Ishikawa (cell line): ENCODE results near the gene COPZ1.

ENCODE experiments used
- CEBPB ChIP-seq: IDR thresholded peaks from 2 replicates; pipeline ENCODE4 v1.6.1; 2012
- CREB1 ChIP-seq: IDR thresholded peaks from 2 replicates; pipeline ENCODE4 v1.6.1; 2012; ENCODE audit warnings: low read depth
- EGR1 ChIP-seq: IDR thresholded peaks from 2 replicates; pipeline ENCODE4 v1.6.1; 2012
- EP300 ChIP-seq: IDR thresholded peaks from 2 replicates; pipeline ENCODE4 v1.6.1; 2012; ENCODE audit warnings: borderline replicate concordance
- FOXM1 ChIP-seq: IDR thresholded peaks from 2 replicates; pipeline ENCODE4 v1.6.1; 2012; ENCODE audit warnings: low read depth, borderline replicate concordance
- NFIC ChIP-seq: IDR thresholded peaks from 2 replicates; pipeline ENCODE4 v1.6.1; 2012
- RAD21 ChIP-seq: IDR thresholded peaks from 2 replicates; pipeline ENCODE4 v1.6.1; 2012; ENCODE audit warnings: low read depth
- TAF1 ChIP-seq: IDR thresholded peaks from 2 replicates; pipeline ENCODE4 v1.6.1; 2012; ENCODE audit warnings: low read depth, mild to moderate bottlenecking
- TCF12 ChIP-seq: IDR thresholded peaks from 2 replicates; pipeline ENCODE4 v1.6.1; 2012; ENCODE audit warnings: low read depth
- TEAD4 ChIP-seq: IDR thresholded peaks from 2 replicates; pipeline ENCODE4 v1.6.1; 2012
- YY1 ChIP-seq: IDR thresholded peaks from 2 replicates; pipeline ENCODE4 v1.6.1; 2012; ENCODE audit warnings: low read depth
- ZBTB7A ChIP-seq: IDR thresholded peaks from 2 replicates; pipeline ENCODE4 v1.6.1; 2012; ENCODE audit warnings: low read depth
- TF ChIP-seq, protein P1 (sequence below): IDR thresholded peaks from 2 replicates; pipeline ENCODE4 v1.6.1; 2012; ENCODE audit warnings: low read depth, mild to moderate bottlenecking
- TF ChIP-seq, protein P2 (sequence below): IDR thresholded peaks from 2 replicates; pipeline ENCODE4 v1.6.1; 2012
- TF ChIP-seq, protein P3 (sequence below): IDR thresholded peaks from 2 replicates; pipeline ENCODE4 v1.6.1; 2012

COPZ1 gene

DNA sequence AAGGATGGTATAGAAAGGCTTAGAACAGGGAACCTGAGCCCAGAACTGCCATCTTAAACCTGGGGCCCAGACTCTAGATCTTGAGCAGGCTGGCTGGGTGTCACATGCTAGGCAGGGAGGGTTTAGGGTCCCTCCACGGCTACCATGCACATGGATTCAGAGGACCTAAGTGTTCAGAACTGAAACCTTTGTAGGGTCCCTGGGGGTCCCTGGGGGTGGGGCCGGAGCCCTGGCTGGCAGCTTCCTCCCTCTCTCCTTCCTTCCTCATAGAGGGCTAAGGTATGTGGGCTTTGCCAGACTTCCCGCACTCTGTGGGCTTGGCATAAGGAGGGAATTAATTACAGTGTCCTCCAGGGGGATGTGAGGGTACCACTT is 64.2 kb downstream of the COPZ1 start:
- TF ChIP-seq, protein P1, sequence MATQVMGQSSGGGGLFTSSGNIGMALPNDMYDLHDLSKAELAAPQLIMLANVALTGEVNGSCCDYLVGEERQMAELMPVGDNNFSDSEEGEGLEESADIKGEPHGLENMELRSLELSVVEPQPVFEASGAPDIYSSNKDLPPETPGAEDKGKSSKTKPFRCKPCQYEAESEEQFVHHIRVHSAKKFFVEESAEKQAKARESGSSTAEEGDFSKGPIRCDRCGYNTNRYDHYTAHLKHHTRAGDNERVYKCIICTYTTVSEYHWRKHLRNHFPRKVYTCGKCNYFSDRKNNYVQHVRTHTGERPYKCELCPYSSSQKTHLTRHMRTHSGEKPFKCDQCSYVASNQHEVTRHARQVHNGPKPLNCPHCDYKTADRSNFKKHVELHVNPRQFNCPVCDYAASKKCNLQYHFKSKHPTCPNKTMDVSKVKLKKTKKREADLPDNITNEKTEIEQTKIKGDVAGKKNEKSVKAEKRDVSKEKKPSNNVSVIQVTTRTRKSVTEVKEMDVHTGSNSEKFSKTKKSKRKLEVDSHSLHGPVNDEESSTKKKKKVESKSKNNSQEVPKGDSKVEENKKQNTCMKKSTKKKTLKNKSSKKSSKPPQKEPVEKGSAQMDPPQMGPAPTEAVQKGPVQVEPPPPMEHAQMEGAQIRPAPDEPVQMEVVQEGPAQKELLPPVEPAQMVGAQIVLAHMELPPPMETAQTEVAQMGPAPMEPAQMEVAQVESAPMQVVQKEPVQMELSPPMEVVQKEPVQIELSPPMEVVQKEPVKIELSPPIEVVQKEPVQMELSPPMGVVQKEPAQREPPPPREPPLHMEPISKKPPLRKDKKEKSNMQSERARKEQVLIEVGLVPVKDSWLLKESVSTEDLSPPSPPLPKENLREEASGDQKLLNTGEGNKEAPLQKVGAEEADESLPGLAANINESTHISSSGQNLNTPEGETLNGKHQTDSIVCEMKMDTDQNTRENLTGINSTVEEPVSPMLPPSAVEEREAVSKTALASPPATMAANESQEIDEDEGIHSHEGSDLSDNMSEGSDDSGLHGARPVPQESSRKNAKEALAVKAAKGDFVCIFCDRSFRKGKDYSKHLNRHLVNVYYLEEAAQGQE: no peak
- no peak for TF ChIP-seq EP300

DNA sequence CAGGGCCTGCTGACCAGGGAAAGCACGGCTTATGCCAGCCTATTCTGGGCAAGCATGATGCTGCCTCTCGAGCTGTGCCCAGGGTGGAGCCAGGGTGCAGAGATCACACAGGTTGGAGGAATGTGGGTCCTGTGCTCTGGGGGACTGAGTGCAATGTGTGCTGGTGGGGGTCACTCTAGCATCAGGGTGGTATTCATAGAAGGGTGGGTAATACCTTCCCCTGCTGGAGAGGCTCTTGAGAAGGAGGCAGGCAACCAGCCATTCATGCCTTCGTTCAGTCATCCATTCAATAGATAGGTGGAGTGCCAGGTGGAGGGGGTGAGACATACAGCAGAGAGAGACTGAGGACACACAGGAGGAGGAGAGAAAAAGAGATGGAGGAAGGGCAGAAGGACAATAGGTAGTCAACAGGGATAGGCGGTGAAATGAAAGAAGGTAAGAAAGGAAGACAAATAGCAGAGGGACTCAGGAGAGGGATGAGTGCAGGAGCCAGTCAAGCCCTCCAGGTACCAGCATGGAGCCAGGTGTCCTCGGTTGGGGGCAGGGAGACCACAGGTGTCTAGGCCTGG is 64.8 kb downstream of the COPZ1 start:
- TF ChIP-seq YY1 (no peak), CEBPB (no peak), ZBTB7A (no peak), TEAD4 (no peak), EGR1 (no peak), TAF1 (no peak), FOXM1 (no peak), NFIC (no peak), EP300 (no peak), RAD21 (no peak), TCF12 (no peak), CREB1 (no peak)
- TF ChIP-seq, protein P2, sequence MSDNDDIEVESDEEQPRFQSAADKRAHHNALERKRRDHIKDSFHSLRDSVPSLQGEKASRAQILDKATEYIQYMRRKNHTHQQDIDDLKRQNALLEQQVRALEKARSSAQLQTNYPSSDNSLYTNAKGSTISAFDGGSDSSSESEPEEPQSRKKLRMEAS: no peak
- TF ChIP-seq, protein P3, sequence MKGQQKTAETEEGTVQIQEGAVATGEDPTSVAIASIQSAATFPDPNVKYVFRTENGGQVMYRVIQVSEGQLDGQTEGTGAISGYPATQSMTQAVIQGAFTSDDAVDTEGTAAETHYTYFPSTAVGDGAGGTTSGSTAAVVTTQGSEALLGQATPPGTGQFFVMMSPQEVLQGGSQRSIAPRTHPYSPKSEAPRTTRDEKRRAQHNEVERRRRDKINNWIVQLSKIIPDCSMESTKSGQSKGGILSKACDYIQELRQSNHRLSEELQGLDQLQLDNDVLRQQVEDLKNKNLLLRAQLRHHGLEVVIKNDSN: no peak
- TF ChIP-seq, protein P1: no peak

DNA sequence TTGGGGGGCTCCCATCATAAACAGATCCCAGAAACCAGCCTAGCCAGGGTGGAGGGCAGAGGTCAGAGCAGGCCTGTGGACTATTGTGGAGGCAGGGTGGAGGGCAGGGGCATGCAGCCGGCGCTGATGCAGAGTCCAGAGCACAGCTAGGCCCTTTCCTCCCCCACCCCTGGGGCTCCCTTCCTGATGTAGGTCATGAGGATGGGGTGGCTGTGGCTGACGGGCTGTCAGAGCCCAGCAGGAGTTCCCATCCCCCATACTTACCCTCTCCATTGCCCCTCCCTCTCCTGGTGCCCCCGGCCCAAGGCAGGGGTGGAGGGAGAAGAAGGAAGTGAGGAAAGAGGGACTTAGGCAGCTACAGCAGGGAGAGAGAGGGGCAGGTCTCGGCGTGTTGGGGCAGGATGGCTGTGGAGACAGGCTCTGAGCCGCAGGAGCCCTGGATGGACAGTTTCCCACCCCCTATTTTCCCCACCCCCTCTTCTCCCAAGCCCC is 65.3 kb downstream of the COPZ1 start:
- TF ChIP-seq TAF1: no peak
- TF ChIP-seq, protein P2: no peak
- TF ChIP-seq, protein P1: no peak
- TF ChIP-seq NFIC: no peak
- TF ChIP-seq EGR1: no peak
- TF ChIP-seq ZBTB7A: no peak
- TF ChIP-seq, protein P3: no peak

DNA sequence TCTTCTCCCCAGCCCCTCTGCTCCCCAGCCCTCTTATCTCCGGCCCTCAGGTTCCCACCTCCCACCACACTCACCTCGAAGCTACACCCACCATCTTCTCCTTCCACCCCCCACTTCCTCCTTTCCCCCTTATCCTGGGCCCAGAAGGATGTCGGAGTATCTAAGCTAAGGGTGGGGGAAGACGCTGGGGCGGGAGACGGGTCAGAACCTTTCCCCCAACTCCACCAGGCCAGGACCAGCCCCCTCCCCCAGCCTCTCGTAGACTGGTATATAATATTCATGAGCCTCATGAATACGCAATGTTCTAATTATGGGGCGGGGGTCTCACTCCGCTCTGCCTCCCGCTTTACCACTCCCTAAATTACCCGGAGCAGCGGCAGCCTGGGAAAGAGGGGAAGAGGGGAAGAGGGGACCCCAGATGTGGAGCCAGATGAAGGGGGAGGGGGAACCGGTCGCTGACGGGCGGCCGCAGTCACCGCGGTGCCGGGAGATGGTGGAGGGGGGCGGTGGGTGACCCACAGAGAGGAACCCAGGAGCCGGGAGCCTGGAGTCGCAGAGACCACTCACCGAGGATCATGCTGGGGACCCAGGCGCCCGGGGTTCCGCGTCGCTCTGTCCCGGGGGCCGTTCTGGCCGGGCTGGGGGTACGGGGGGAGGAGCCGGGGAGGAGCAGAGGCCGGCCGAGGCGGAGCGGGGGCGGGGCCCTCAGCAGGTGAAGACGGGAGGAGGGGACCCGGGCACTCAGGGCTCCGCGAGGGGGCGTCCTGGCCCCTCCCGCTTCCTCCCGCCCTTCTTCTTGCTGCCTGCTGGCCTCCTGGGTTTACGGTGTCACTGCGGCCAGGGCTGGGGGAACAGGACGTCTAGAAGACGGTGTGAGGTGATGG is 66.0 kb downstream of the COPZ1 start:
- peak; percentile 98 for TF ChIP-seq ZBTB7A
- no peak for TF ChIP-seq EP300
- TF ChIP-seq TCF12: peak; percentile 19; the same call in 1 of the 2 replicates
- peak; percentile 72 for TF ChIP-seq EGR1
